Suppressor macrophage treated with lipopolysaccharide for 1 hour (primary cell): ENCODE results near the gene ADPRH.
A peak's percentile ranks its signal among the peaks of the same experiment; 100 is the strongest.

ENCODE experiments used
- DNase-seq, 3 donors: peaks; one replicate each; pipeline ENCODE4 v3.0.0-alpha.2; 2020 to 2022

The ADPRH gene

GRCh38 chr3:119597548-119598288 is 18.4 kb downstream of the ADPRH start, which contains the start of gene PLA1A:
TSS of gene PLA1A (plus strand) at chr3:119597885. CDS start at chr3:119597914, 29 bp downstream.
- DNase-seq: no peak

- DNase-seq: peak; percentile 29 to 39 (median 34)
Observed at GRCh38 chr3:119598410-119599098, 19.3 kb downstream of the ADPRH start.

- no peak for DNase-seq
Observed at GRCh38 chr3:119599558-119600174, 20.4 kb downstream of the ADPRH start.

GRCh38 chr3:119600732-119601131 is 21.4 kb downstream of the ADPRH start:
- DNase-seq: peak; percentile 39 to 57 (median 53)

GRCh38 chr3:119601154-119601553 is 21.9 kb downstream of the ADPRH start:
- peak in 1 of 3 donors; percentile 29 for DNase-seq

- no peak for DNase-seq
Observed at GRCh38 chr3:119602676-119603075, 23.4 kb downstream of the ADPRH start.

GRCh38 chr3:119604878-119605277 is 25.6 kb downstream of the ADPRH start:
- DNase-seq: peak in 1 of 3 donors; percentile 46

- no peak for DNase-seq
Observed at GRCh38 chr3:119608405-119609000, 29.2 kb downstream of the ADPRH start.

- no peak for DNase-seq
Observed at GRCh38 chr3:119609301-119609700, 30.0 kb downstream of the ADPRH start.

GRCh38 chr3:119611664-119612063 is 32.4 kb downstream of the ADPRH start:
- DNase-seq: no peak

GRCh38 chr3:119613201-119613600 is 33.9 kb downstream of the ADPRH start:
- DNase-seq: no peak

GRCh38 chr3:119613872-119614271 is 34.6 kb downstream of the ADPRH start:
- no peak for DNase-seq

GRCh38 chr3:119616056-119616455 is 36.8 kb downstream of the ADPRH start:
- no peak for DNase-seq

GRCh38 chr3:119619094-119619493 is 39.8 kb downstream of the ADPRH start:
- DNase-seq: no peak

GRCh38 chr3:119620899-119621298 is 41.6 kb downstream of the ADPRH start:
- DNase-seq: no peak

- DNase-seq: peak in 2 of 3 donors; percentile 43 to 55
Observed at GRCh38 chr3:119624002-119624720, 44.9 kb downstream of the ADPRH start.

- no peak for DNase-seq
Observed at GRCh38 chr3:119625451-119626153, 46.3 kb downstream of the ADPRH start.

- DNase-seq: peak; percentile 51 to 74 (median 64)
Observed at GRCh38 chr3:119626196-119626595, 46.9 kb downstream of the ADPRH start.

GRCh38 chr3:119627461-119627860 is 48.2 kb downstream of the ADPRH start:
- peak; percentile 91 to 94 (median 93) for DNase-seq

GRCh38 chr3:119628390-119628789 is 49.1 kb downstream of the ADPRH start:
- peak; percentile 73 to 85 (median 83) for DNase-seq

GRCh38 chr3:119628816-119629445 is 49.6 kb downstream of the ADPRH start:
- peak; percentile 88 to 97 (median 95) for DNase-seq
